GM18520 (cell line): ENCODE measurements around the gene ITPRIPL1.

Source experiments
- ATAC-seq: cut with Tn5 transposase; IDR thresholded peaks from one replicate; pipeline ENCODE4 v1.9.1; 2021; ENCODE audit not compliant: unreplicated experiment

Gene ITPRIPL1

GRCh38 chr2:96353606-96354101 lies 28.5 kb downstream of the ITPRIPL1 start:
- ATAC-seq, result no peak

- no peak for ATAC-seq
These were observed 29.4 kb downstream of the ITPRIPL1 start for GRCh38 chr2:96354492-96354891.

- ATAC-seq, result no peak
These were observed 31.8 kb downstream of the ITPRIPL1 start for GRCh38 chr2:96356889-96357288.

GRCh38 chr2:96359310-96359709 lies 34.2 kb downstream of the ITPRIPL1 start:
- no peak for ATAC-seq

- ATAC-seq, result no peak
These were observed 34.7 kb downstream of the ITPRIPL1 start for GRCh38 chr2:96359866-96360265.

- ATAC-seq, result no peak
These were observed 36.6 kb downstream of the ITPRIPL1 start for GRCh38 chr2:96361751-96362150.

GRCh38 chr2:96369186-96369585 lies 44.1 kb downstream of the ITPRIPL1 start:
- no peak for ATAC-seq

- ATAC-seq, result no peak
These were observed 49.3 kb downstream of the ITPRIPL1 start for GRCh38 chr2:96374211-96374951.
